HG03378 (cell line): ENCODE results near the gene MIGA2.
A peak's percentile ranks its signal among the peaks of the same experiment; 100 is the strongest.

ENCODE experiments used
- ATAC-seq: cut with Tn5 transposase; IDR thresholded peaks from one replicate; pipeline ENCODE4 v1.9.1; 2021; ENCODE audit warnings: mild to moderate bottlenecking, moderate library complexity; ENCODE audit not compliant: unreplicated experiment

MIGA2 gene

DNA sequence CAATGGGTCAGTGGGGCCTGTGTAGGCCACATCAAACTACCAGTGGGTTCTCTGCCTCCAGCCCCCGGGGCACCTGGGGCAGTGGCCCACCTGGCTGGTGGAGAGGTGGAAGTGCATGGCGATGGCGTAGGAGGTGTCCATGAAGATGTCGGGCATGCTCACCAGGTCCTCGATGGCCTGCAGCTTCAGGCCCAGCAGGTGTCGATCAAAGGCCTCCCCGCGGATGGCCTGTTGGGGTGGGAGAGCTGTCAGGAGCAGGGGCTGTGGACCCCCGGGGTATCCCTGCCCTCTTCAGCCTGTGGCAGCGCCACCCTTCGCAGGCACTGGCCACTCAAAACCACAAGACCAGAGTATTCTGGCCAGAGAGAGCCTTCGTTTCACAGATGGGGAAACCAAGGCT is 59.5 kb downstream of the MIGA2 start:
- ATAC-seq, result no peak

- no peak for ATAC-seq
These were observed 61.4 kb downstream of the MIGA2 start for GRCh38 chr9:129097671-129098306.

- ATAC-seq, result no peak
These were observed 61.9 kb downstream of the MIGA2 start for GRCh38 chr9:129098328-129098727.

DNA sequence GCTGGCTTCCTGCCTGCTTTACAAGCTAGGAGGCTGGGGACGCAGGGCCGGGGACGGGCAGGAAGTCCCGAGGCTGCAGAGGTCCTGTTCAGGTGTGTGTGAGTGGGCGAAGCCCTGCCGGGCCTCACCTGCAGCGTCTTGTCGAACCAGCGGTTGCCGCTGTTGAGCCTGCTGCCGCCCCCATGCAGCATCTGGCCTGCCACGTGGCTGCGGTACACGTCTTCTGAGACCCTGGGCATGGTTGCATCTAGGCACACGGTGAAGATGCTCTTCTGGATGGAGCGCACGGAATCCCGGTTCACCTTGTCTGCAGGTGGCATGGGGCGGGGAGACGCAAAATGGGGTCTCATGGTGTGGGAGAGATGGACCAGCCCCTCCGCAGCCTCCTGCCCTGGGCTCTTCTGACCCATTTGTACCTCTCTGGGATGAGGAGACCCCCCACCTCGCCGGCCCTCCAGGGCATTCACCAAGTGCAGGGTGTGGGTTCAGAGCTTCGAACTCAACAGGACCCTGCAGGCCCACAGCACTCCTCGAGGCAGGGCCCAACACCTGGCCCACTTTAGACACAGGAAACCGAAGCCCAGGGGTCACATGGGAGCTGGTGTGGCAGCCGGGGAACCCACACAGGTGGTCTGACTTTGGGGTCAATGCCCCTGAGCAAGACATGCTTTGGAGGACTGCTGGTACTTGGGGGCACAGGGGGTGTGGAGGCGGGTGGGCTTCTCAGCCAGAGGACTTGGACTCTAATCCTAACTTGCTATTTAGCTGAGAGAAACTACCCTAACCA is 64.2 kb downstream of the MIGA2 start:
- no peak for ATAC-seq

GRCh38 chr9:129101279-129101678 is 64.9 kb downstream of the MIGA2 start:
- ATAC-seq, result no peak

GRCh38 chr9:129102095-129102525 is 65.7 kb downstream of the MIGA2 start:
- no peak for ATAC-seq

GRCh38 chr9:129102791-129103594 is 66.6 kb downstream of the MIGA2 start:
- ATAC-seq, result no peak

DNA sequence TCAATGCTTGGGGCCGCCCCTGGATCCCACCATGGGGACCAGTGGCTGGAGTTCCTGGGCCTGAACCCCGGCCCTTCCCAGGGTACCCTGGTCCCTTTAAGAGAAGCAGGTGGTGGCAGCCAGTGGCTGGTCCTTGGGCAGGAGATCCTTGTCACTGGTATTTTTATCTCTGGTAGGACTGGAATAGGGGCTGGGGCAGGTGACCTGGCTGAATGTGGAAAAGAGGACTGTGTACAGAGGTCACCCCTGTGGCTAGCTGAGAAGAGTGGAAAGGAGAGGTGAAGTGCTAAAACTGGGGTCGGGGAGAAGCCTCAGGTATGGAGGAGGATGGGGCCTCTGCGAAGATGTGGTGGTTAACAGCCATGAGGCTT is 67.2 kb downstream of the MIGA2 start:
- no peak for ATAC-seq

DNA sequence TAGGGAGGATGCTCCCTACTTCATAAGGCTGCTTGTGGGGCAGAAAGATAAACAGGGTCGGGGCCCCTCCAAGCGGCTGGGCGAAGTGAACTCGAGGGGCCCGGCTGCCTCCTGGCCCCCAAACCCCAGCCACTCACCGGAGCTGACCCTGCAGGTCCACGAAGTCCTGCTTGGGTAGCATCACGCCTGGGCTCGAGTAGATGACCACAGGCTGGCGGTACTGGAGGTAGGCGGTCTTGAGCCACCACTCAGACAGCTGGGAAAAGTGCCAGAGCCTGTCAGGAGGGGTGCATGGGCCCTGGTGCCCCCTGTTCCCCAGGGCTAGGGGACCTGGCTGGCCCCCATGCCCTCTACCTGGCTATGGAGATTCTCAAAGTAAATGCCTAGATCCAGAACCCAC is 67.6 kb downstream of the MIGA2 start:
- no peak for ATAC-seq

DNA sequence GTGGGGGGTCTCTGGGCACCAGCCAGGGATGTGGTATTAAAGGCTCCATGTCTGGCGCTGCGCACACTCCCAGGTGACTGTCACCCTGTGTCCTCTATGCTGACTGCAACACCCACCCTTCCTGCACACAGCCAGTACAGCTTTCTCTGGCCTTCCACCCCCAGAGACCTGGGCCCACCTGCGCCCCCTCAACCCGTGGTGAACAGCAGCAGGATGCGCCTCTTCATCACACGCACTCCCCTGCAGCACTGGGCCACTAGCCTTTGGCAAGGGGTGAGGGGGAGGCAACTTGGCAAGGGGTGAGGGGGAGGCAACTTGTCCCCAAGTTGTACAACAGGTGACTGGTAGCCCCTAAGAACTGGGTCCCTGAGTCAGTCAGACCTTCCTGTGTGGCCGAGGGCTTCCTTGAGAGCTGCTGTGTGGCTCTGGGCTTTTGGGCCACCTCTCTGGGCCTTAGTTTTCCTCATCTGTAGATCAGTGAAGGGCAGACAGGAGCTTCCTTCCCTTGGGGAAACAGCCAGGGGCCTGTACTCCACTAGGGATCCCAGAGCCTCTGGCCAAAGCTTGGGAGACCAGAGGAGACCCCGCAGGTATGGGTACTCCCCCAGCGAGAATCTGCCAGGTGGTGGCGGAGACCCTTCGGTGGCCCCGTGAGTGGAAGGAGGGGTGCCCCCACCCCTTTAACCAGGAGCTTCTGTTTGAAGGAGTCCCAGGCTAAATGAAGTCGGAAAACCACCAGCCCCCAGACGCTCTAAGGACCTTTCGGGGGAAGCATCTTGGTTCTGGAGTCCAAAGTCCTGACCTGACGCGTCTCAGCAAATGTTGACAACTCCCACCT is 69.7 kb downstream of the MIGA2 start:
- ATAC-seq, result no peak

- ATAC-seq, result no peak
These were observed 71.2 kb downstream of the MIGA2 start for GRCh38 chr9:129107651-129108050.

- no peak for ATAC-seq
These were observed 71.8 kb downstream of the MIGA2 start for GRCh38 chr9:129108083-129108804.

DNA sequence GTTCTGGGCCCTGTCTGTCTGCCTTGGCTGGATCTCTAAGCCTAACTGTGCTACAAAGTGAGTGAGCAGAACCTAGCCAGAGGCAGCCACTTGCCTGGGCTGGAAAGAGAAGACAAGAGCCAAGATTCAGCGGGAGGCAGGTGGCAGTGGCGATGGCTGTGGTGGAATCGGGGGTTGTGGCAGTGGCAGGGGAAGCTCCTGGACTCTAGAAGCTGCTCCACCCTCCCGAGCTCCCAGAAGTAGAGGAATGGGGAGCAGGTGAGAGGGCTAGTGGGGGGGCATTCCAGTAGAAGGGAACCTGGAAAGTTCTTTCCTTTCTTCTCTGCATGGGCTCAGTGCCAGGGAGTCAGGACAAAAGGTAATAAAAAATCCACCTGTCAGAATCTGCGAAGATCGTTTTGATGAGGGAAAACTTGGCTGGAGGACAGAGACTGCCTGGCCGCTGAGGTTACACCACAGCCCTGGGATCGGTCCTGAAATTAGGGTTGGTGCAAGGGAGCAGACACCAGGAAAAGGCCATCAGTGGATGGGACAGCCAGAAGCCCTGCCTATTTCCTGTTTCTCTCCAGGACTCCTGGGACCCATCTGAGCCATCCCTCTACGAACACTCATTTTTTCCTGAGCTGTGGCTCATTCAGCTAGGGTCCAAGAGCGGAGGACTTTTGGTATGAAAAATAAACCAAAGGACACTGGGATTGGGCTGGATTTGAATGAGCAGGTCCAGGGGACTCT is 72.5 kb downstream of the MIGA2 start:
- no peak for ATAC-seq

- no peak for ATAC-seq
These were observed 73.1 kb downstream of the MIGA2 start for GRCh38 chr9:129109537-129109903.

- peak; percentile 25 for ATAC-seq
These were observed 73.7 kb downstream of the MIGA2 start for GRCh38 chr9:129109952-129110739.

DNA sequence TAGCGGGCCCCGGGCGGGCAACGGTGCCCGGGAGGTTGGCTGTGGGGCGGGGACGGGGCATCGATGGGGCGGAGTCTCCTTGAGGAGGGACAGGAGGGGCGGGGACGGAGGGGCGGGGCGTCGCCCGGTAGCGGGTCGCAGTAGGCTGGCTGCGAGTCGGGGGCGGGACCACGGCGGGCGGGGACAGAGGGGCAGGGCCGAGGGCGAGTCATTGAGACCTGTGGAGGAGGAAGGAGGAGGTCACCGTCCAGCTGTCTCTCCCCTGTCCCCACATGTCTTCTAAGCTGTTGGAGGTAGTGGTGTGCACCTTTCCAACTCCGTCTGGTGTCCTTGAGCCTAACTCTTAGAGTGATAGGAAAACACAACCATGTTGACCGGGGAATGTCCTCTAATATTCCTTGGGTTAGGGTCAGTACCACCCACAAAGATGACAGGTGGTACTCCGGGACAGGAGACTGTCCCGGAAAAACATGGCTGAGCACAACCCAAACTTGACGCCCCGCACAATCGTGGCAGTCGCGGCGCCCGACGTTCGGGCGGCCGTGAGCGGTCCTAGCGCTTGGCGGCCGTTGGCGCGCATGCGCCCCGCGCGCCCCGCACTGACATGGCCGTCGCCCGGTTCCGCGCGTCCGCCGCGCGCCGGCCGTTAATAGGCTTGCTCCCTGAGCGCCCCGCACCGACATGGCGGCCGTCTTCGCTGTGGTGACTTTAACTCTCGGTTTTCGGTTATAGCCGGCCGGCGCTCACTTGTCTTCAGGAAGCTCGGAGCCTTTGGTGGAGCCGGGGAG is 74.5 kb downstream of the MIGA2 start, which contains the start of the genes CRAT and PTPA:
CRAT (minus strand) TSS at position 54 of the 788 bp plus-strand sequence. CDS start 284 bp downstream, outside the sequence.
PTPA (plus strand) TSS at position 676 of the 788 bp plus-strand sequence. CDS start 186 bp downstream, outside the sequence.
- ATAC-seq, result peak; percentile 50

GRCh38 chr9:129111528-129112151 is 75.2 kb downstream of the MIGA2 start:
- peak; percentile 3 for ATAC-seq
